Thyroid gland (tissue), 4 donors: Measurements from ENCODE around the gene KRTAP10-10.

ENCODE experiments used
- CTCF ChIP-seq, 6 experiments: fragments of 200-600 bp in 3 of 6; fragments of 450-650 bp in 3 of 6; sonication (generic) in 3 of 6; IDR thresholded peaks; one replicate each; pipeline ENCODE4 v1.5.1; 2016 to 2019; ENCODE audit warnings: antibody characterized with exemption in 6 of 6, mild to moderate bottlenecking in 2 of 6, inconsistent platforms in 1 of 6, moderate library complexity in 1 of 6
- POLR2A ChIP-seq, 2 donors: fragments of 450-650 bp; IDR thresholded peaks; one replicate each; pipeline ENCODE4 v1.6.1; 2017; ENCODE audit warnings: antibody characterized with exemption in 2 of 2, mild to moderate bottlenecking in 2 of 2, moderate library complexity in 1 of 2

GRCh38 chr21:44684483-44684882 is 47.3 kb downstream of the KRTAP10-10 start:
- TF ChIP-seq CTCF (IDR thresholded peaks at IDR 0.05) (no peak), POLR2A (IDR thresholded peaks at IDR 0.05) (no peak)
